WTC11 (cell line): ENCODE results near the gene BCL11B.

Experiments used
- CREB1 ChIP-seq: sonication (generic); formaldehyde crosslinking; IDR thresholded peaks from 2 replicates; pipeline ENCODE4 v1.8.0; 2023; ENCODE audit warnings: mild to moderate bottlenecking, missing genetic modification reagents
- CREM ChIP-seq: sonication (generic); formaldehyde crosslinking; IDR thresholded peaks from 2 replicates; pipeline ENCODE4 v1.8.1; 2022; ENCODE audit warnings: mild to moderate bottlenecking, missing genetic modification reagents, moderate library complexity
- FOXP1 ChIP-seq: sonication (generic); formaldehyde crosslinking; IDR thresholded peaks from 2 replicates; pipeline ENCODE4 v1.8.0; 2022; ENCODE audit warnings: missing genetic modification reagents, mild to moderate bottlenecking, moderate library complexity, borderline replicate concordance
- NR2C2 ChIP-seq: sonication (generic); formaldehyde crosslinking; IDR thresholded peaks from 2 replicates; pipeline ENCODE4 v1.8.0; 2022; ENCODE audit warnings: mild to moderate bottlenecking, missing genetic modification reagents
- ZNF671 ChIP-seq: fragments of 250-450 bp; sonication (Bioruptor Pico); IDR thresholded peaks from 2 replicates; pipeline ENCODE4 v1.8.0; 2021; ENCODE audit warnings: mild to moderate bottlenecking
- TF ChIP-seq, protein P1 (sequence below): fragments of 200-600 bp; IDR thresholded peaks from 2 replicates; pipeline ENCODE4 v1.8.0; 2022; ENCODE audit warnings: antibody characterized with exemption
- TF ChIP-seq, protein P2 (sequence below): sonication (generic); formaldehyde crosslinking; IDR thresholded peaks from 2 replicates; pipeline ENCODE4 v1.8.0; 2022; ENCODE audit warnings: missing genetic modification reagents
- TF ChIP-seq, protein P3 (sequence below): sonication (generic); formaldehyde crosslinking; IDR thresholded peaks from 2 replicates; pipeline ENCODE4 v1.8.1; 2023; ENCODE audit warnings: mild to moderate bottlenecking, missing genetic modification reagents, moderate library complexity
- TF ChIP-seq, protein P4 (sequence below): sonication (generic); formaldehyde crosslinking; IDR thresholded peaks from 2 replicates; pipeline ENCODE4 v1.8.1; 2023; ENCODE audit warnings: mild to moderate bottlenecking, missing genetic modification reagents, moderate library complexity
- TF ChIP-seq, protein P5 (sequence below): sonication (generic); formaldehyde crosslinking; IDR thresholded peaks from 2 replicates; pipeline ENCODE4 v1.8.0; 2023; ENCODE audit warnings: missing genetic modification reagents

DNA sequence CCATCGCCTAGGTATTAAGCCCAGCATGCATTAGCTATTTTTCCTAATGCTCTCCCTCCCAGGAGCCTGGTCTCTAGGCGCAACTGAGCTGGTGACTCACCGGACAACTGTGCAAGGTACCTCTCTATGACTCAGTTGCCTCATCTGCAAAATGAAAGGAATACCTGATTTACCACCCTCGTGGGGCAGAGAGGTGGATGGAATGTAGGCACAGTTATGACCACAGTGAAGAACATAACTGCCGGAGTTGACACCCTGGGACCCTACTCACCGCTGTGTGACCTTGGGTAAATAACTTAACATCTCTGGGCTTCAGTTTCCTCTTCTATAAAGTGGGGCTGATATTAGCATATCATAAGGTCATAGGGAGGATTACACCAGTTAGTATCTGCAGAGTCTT lies 22.6 kb downstream of the BCL11B start:
- TF ChIP-seq, protein P1, sequence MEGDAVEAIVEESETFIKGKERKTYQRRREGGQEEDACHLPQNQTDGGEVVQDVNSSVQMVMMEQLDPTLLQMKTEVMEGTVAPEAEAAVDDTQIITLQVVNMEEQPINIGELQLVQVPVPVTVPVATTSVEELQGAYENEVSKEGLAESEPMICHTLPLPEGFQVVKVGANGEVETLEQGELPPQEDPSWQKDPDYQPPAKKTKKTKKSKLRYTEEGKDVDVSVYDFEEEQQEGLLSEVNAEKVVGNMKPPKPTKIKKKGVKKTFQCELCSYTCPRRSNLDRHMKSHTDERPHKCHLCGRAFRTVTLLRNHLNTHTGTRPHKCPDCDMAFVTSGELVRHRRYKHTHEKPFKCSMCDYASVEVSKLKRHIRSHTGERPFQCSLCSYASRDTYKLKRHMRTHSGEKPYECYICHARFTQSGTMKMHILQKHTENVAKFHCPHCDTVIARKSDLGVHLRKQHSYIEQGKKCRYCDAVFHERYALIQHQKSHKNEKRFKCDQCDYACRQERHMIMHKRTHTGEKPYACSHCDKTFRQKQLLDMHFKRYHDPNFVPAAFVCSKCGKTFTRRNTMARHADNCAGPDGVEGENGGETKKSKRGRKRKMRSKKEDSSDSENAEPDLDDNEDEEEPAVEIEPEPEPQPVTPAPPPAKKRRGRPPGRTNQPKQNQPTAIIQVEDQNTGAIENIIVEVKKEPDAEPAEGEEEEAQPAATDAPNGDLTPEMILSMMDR, result no peak
- TF ChIP-seq, protein P2, sequence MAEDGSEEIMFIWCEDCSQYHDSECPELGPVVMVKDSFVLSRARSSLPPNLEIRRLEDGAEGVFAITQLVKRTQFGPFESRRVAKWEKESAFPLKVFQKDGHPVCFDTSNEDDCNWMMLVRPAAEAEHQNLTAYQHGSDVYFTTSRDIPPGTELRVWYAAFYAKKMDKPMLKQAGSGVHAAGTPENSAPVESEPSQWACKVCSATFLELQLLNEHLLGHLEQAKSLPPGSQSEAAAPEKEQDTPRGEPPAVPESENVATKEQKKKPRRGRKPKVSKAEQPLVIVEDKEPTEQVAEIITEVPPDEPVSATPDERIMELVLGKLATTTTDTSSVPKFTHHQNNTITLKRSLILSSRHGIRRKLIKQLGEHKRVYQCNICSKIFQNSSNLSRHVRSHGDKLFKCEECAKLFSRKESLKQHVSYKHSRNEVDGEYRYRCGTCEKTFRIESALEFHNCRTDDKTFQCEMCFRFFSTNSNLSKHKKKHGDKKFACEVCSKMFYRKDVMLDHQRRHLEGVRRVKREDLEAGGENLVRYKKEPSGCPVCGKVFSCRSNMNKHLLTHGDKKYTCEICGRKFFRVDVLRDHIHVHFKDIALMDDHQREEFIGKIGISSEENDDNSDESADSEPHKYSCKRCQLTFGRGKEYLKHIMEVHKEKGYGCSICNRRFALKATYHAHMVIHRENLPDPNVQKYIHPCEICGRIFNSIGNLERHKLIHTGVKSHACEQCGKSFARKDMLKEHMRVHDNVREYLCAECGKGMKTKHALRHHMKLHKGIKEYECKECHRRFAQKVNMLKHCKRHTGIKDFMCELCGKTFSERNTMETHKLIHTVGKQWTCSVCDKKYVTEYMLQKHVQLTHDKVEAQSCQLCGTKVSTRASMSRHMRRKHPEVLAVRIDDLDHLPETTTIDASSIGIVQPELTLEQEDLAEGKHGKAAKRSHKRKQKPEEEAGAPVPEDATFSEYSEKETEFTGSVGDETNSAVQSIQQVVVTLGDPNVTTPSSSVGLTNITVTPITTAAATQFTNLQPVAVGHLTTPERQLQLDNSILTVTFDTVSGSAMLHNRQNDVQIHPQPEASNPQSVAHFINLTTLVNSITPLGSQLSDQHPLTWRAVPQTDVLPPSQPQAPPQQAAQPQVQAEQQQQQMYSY (CRISPR knock-in tag), result no peak
- no peak for TF ChIP-seq FOXP1 (CRISPR knock-in tag)
- TF ChIP-seq CREM, result no peak
- TF ChIP-seq ZNF671, result no peak
- TF ChIP-seq, protein P3, sequence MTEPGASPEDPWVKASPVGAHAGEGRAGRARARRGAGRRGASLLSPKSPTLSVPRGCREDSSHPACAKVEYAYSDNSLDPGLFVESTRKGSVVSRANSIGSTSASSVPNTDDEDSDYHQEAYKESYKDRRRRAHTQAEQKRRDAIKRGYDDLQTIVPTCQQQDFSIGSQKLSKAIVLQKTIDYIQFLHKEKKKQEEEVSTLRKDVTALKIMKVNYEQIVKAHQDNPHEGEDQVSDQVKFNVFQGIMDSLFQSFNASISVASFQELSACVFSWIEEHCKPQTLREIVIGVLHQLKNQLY, result no peak
- TF ChIP-seq, protein P4, sequence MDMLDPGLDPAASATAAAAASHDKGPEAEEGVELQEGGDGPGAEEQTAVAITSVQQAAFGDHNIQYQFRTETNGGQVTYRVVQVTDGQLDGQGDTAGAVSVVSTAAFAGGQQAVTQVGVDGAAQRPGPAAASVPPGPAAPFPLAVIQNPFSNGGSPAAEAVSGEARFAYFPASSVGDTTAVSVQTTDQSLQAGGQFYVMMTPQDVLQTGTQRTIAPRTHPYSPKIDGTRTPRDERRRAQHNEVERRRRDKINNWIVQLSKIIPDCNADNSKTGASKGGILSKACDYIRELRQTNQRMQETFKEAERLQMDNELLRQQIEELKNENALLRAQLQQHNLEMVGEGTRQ (CRISPR knock-in tag), result no peak
- TF ChIP-seq, protein P5, sequence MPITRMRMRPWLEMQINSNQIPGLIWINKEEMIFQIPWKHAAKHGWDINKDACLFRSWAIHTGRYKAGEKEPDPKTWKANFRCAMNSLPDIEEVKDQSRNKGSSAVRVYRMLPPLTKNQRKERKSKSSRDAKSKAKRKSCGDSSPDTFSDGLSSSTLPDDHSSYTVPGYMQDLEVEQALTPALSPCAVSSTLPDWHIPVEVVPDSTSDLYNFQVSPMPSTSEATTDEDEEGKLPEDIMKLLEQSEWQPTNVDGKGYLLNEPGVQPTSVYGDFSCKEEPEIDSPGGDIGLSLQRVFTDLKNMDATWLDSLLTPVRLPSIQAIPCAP, result no peak
- TF ChIP-seq CREB1 (CRISPR knock-in tag), result no peak
- no peak for TF ChIP-seq NR2C2 (CRISPR knock-in tag)
